ENCODE results near the gene WDR1.

WDR1 gene

DNA sequence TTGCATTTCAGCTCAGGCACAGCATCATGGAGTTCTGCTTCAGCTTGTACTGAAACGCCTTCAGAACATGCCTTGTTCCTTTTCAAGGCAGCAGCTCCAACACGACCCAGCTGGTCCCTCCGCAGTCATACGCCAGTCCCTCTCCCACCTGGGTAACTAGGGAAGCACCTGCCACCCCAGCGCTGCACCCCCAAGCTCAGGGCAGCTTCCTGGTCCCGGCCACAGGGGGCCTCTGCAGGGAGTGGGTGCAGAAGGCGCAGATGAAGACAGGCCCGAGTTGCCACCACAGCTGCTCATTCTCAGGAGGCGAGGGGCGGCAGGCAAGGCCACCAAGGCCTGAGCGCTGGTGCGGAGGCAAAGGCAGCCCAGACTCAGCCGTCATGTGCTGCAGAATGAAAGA is 21.8 kb downstream of the WDR1 start:
- no peak for TF ChIP-seq EZH2phosphoT487 (IDR thresholded peaks at IDR 0.05; ENCODE audit: low read depth)
- TF ChIP-seq, protein P1, sequence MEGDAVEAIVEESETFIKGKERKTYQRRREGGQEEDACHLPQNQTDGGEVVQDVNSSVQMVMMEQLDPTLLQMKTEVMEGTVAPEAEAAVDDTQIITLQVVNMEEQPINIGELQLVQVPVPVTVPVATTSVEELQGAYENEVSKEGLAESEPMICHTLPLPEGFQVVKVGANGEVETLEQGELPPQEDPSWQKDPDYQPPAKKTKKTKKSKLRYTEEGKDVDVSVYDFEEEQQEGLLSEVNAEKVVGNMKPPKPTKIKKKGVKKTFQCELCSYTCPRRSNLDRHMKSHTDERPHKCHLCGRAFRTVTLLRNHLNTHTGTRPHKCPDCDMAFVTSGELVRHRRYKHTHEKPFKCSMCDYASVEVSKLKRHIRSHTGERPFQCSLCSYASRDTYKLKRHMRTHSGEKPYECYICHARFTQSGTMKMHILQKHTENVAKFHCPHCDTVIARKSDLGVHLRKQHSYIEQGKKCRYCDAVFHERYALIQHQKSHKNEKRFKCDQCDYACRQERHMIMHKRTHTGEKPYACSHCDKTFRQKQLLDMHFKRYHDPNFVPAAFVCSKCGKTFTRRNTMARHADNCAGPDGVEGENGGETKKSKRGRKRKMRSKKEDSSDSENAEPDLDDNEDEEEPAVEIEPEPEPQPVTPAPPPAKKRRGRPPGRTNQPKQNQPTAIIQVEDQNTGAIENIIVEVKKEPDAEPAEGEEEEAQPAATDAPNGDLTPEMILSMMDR (IDR thresholded peaks at IDR 0.05; ENCODE audit: low read depth, low read length), result no peak
- H3K79me2 ChIP-seq (ENCODE audit: low read length), result peaks cover 97% of the 10 kb centered on the region
- H3K4me1 ChIP-seq (ENCODE audit: low read length), result no peaks in the 10 kb centered on the region
- peaks cover 97% of the 10 kb centered on the region for H3K36me3 ChIP-seq (replicated peaks; ENCODE audit: low read depth, low read length)
- peaks cover 66% of the 10 kb centered on the region for H4K20me1 ChIP-seq (ENCODE audit: insufficient read depth, low read length)
- no peak overlapping the region for H3K27ac ChIP-seq (ENCODE audit: low read length)
- H3K27me3 ChIP-seq (ENCODE audit: low read depth, low read length), result no peaks in the 10 kb centered on the region
- no peak overlapping the region for H3K9ac ChIP-seq (ENCODE audit: low read length)
- no peak overlapping the region for H3K4me2 ChIP-seq (ENCODE audit: low read length)
- H2AFZ ChIP-seq (ENCODE audit: low read depth, low read length), result no peak overlapping the region
- no peak overlapping the region for H3K4me3 ChIP-seq (ENCODE audit: low read length)
- H3K9me3 ChIP-seq (ENCODE audit: insufficient read depth, low read length), result no peaks in the 10 kb centered on the region

- Histone ChIP-seq H3K4me3 (ENCODE audit: low read length) (no peak overlapping the region), H3K9ac (ENCODE audit: low read length) (no peak overlapping the region), H3K79me2 (ENCODE audit: low read length) (peaks cover 94% of the 10 kb centered on the region), H3K4me2 (ENCODE audit: low read length) (no peak overlapping the region), H3K4me1 (ENCODE audit: low read length) (no peaks in the 10 kb centered on the region), H4K20me1 (ENCODE audit: insufficient read depth, low read length) (peaks cover 67% of the 10 kb centered on the region), H3K9me3 (ENCODE audit: insufficient read depth, low read length) (no peaks in the 10 kb centered on the region), H3K27me3 (ENCODE audit: low read depth, low read length) (no peaks in the 10 kb centered on the region), H3K36me3 (replicated peaks; ENCODE audit: low read depth, low read length) (peaks cover 96% of the 10 kb centered on the region), H3K27ac (ENCODE audit: low read length) (no peak overlapping the region), H2AFZ (ENCODE audit: low read depth, low read length) (no peak overlapping the region)
- TF ChIP-seq, protein P1 (IDR thresholded peaks at IDR 0.05; ENCODE audit: low read depth, low read length), result no peak
- no peak for TF ChIP-seq EZH2phosphoT487 (IDR thresholded peaks at IDR 0.05; ENCODE audit: low read depth)
Observed at GRCh38 chr4:10093801-10094552, 22.6 kb downstream of the WDR1 start.

GRCh38 chr4:10093271-10093621 is 23.4 kb downstream of the WDR1 start:
- no peaks in the 10 kb centered on the region for H3K4me1 ChIP-seq (ENCODE audit: low read length)
- no peak overlapping the region for H3K4me3 ChIP-seq (ENCODE audit: low read length)
- H3K9me3 ChIP-seq (ENCODE audit: insufficient read depth, low read length), result no peaks in the 10 kb centered on the region
- no peak overlapping the region for H3K4me2 ChIP-seq (ENCODE audit: low read length)
- H3K27ac ChIP-seq (ENCODE audit: low read length), result no peak overlapping the region
- no peak overlapping the region for H2AFZ ChIP-seq (ENCODE audit: low read depth, low read length)
- no peaks in the 10 kb centered on the region for H3K27me3 ChIP-seq (ENCODE audit: low read depth, low read length)
- peaks cover 62% of the 10 kb centered on the region for H4K20me1 ChIP-seq (ENCODE audit: insufficient read depth, low read length)
- H3K9ac ChIP-seq (ENCODE audit: low read length), result no peak overlapping the region
- H3K36me3 ChIP-seq (replicated peaks; ENCODE audit: low read depth, low read length), result peaks cover 96% of the 10 kb centered on the region
- peaks cover 89% of the 10 kb centered on the region for H3K79me2 ChIP-seq (ENCODE audit: low read length)
- no peak for TF ChIP-seq EZH2phosphoT487 (IDR thresholded peaks at IDR 0.05; ENCODE audit: low read depth)
- TF ChIP-seq, protein P1 (IDR thresholded peaks at IDR 0.05; ENCODE audit: low read depth, low read length), result no peak

- no peak overlapping the region for H3K4me2 ChIP-seq (ENCODE audit: low read length)
- no peaks in the 10 kb centered on the region for H3K4me1 ChIP-seq (ENCODE audit: low read length)
- no peaks in the 10 kb centered on the region for H3K27me3 ChIP-seq (ENCODE audit: low read depth, low read length)
- no peak for TF ChIP-seq EZH2phosphoT487 (IDR thresholded peaks at IDR 0.05; ENCODE audit: low read depth)
- TF ChIP-seq, protein P1 (IDR thresholded peaks at IDR 0.05; ENCODE audit: low read depth, low read length), result no peak
- no peak overlapping the region for H3K9ac ChIP-seq (ENCODE audit: low read length)
- H3K79me2 ChIP-seq (ENCODE audit: low read length), result peaks cover 83% of the 10 kb centered on the region
- peaks cover 63% of the 10 kb centered on the region for H4K20me1 ChIP-seq (ENCODE audit: insufficient read depth, low read length)
- H3K27ac ChIP-seq (ENCODE audit: low read length), result no peak overlapping the region
- H2AFZ ChIP-seq (ENCODE audit: low read depth, low read length), result no peak overlapping the region
- peaks cover 96% of the 10 kb centered on the region for H3K36me3 ChIP-seq (replicated peaks; ENCODE audit: low read depth, low read length)
- H3K4me3 ChIP-seq (ENCODE audit: low read length), result no peak overlapping the region
- no peaks in the 10 kb centered on the region for H3K9me3 ChIP-seq (ENCODE audit: insufficient read depth, low read length)
Observed at GRCh38 chr4:10092481-10093270, 23.9 kb downstream of the WDR1 start.
